Esophagus squamous epithelium (tissue), 4 donors: ENCODE measurements around the gene DNAJA4.

Experiments used
- POLR2A ChIP-seq, 4 donors: fragments of 450-650 bp; IDR thresholded peaks; one replicate each; pipeline ENCODE4 v1.6.1; 2017; ENCODE audit warnings: antibody characterized with exemption in 4 of 4, mild to moderate bottlenecking in 4 of 4, moderate library complexity in 3 of 4
- TF ChIP-seq, protein P1 (sequence below), 6 experiments: fragments of 450-650 bp in 4 of 6; fragments of 200-600 bp in 2 of 6; sonication (generic) in 2 of 6; IDR thresholded peaks; one replicate each; pipeline ENCODE4 v1.5.1; 2016 to 2019; ENCODE audit warnings: antibody characterized with exemption in 6 of 6, mild to moderate bottlenecking in 4 of 6, moderate library complexity in 4 of 6

DNA sequence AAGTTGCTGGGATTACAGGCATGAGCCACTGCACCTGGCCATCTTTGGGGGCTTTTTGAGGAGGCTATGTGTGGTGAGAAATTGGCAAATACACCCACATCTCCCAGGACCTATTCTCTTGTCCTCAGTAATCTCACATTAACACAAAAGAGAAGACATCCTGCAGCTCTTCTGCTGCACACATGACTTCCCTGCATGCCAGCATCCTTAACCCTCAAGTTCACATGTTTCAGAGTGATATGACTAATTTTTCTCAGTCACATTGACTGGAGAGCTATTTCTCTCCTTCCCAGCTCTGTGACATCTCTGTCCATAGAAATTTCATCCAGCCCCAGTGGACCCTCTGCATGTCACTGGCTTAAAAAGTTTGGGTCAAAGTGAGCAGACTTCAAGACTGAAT, 37.0 kb downstream of the DNAJA4 start:
- TF ChIP-seq, protein P1, sequence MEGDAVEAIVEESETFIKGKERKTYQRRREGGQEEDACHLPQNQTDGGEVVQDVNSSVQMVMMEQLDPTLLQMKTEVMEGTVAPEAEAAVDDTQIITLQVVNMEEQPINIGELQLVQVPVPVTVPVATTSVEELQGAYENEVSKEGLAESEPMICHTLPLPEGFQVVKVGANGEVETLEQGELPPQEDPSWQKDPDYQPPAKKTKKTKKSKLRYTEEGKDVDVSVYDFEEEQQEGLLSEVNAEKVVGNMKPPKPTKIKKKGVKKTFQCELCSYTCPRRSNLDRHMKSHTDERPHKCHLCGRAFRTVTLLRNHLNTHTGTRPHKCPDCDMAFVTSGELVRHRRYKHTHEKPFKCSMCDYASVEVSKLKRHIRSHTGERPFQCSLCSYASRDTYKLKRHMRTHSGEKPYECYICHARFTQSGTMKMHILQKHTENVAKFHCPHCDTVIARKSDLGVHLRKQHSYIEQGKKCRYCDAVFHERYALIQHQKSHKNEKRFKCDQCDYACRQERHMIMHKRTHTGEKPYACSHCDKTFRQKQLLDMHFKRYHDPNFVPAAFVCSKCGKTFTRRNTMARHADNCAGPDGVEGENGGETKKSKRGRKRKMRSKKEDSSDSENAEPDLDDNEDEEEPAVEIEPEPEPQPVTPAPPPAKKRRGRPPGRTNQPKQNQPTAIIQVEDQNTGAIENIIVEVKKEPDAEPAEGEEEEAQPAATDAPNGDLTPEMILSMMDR (IDR thresholded peaks at IDR 0.05): no peak
- TF ChIP-seq POLR2A (IDR thresholded peaks at IDR 0.05): no peak
